ENCODE data around the gene HPDL.

Gene HPDL

GRCh38 chr1:45322486-45323040, 4.1 kb upstream of the HPDL start:
- DNase-seq (ENCODE audit: low read depth in 2 of 2): no peak

- no peak for DNase-seq (ENCODE audit: low read depth in 2 of 2)
These were observed 716 bp upstream of the HPDL start for GRCh38 chr1:45325851-45326506.

GRCh38 chr1:45327644-45328515, 1.2 kb downstream of the HPDL start:
- DNase-seq (ENCODE audit: low read depth in 2 of 2): no peak

- no peak for DNase-seq (ENCODE audit: low read depth in 2 of 2)
These were observed 2.0 kb downstream of the HPDL start for GRCh38 chr1:45328680-45329079.

GRCh38 chr1:45329445-45329844, 2.8 kb downstream of the HPDL start:
- DNase-seq (ENCODE audit: low read depth in 2 of 2): no peak

GRCh38 chr1:45331436-45332345, 5.0 kb downstream of the HPDL start:
- DNase-seq (ENCODE audit: low read depth in 2 of 2): no peak

GRCh38 chr1:45332346-45332720, 5.6 kb downstream of the HPDL start:
- no peak for DNase-seq (ENCODE audit: low read depth in 2 of 2)

- no peak for DNase-seq (ENCODE audit: low read depth in 2 of 2)
These were observed 7.9 kb downstream of the HPDL start for GRCh38 chr1:45334308-45335245.

- DNase-seq (ENCODE audit: low read depth in 2 of 2): no peak
These were observed 9.2 kb downstream of the HPDL start for GRCh38 chr1:45335855-45336324.

- no peak for DNase-seq (ENCODE audit: low read depth in 2 of 2)
These were observed 11.1 kb downstream of the HPDL start for GRCh38 chr1:45337630-45338325.

GRCh38 chr1:45339789-45340558, 13.3 kb downstream of the HPDL start, which contains the start of the genes MUTYH and TOE1:
Gene MUTYH (minus strand): TSS chr1:45340440. CDS start chr1:45334505, 5,935 bp downstream.
Gene TOE1 (plus strand): TSS chr1:45340170. CDS start chr1:45340253, 83 bp downstream.
- DNase-seq (ENCODE audit: low read depth in 2 of 2): peak; percentile 96 to 98

- no peak for DNase-seq (ENCODE audit: low read depth in 2 of 2)
These were observed 14.2 kb downstream of the HPDL start for GRCh38 chr1:45340816-45341466.

- DNase-seq (ENCODE audit: low read depth in 2 of 2): no peak
These were observed 17.8 kb downstream of the HPDL start for GRCh38 chr1:45344499-45344898.

- no peak for DNase-seq (ENCODE audit: low read depth in 2 of 2)
These were observed 18.3 kb downstream of the HPDL start for GRCh38 chr1:45345014-45345413.

- DNase-seq (ENCODE audit: low read depth in 2 of 2): no peak
These were observed 19.8 kb downstream of the HPDL start for GRCh38 chr1:45346473-45346872.

GRCh38 chr1:45348020-45348419, 21.3 kb downstream of the HPDL start:
- no peak for DNase-seq (ENCODE audit: low read depth in 2 of 2)

GRCh38 chr1:45348609-45348965, 21.9 kb downstream of the HPDL start:
- no peak for DNase-seq (ENCODE audit: low read depth in 2 of 2)

- DNase-seq (ENCODE audit: low read depth in 2 of 2): no peak
These were observed 22.4 kb downstream of the HPDL start for GRCh38 chr1:45348966-45349677.
